Loucy (cell line): ENCODE data around the gene CABP2.

Experiments
- H2AFZ ChIP-seq: fragments of 200-600 bp; sonication (generic); 2 replicates; pipeline ENCODE4 v1.6.0; 2016; ENCODE audit warnings: antibody characterized with exemption, mild to moderate bottlenecking, low read length, moderate library complexity
- H3F3A ChIP-seq: fragments of 200-600 bp; 2 replicates; pipeline ENCODE4 v1.6.0; 2016; ENCODE audit warnings: antibody characterized with exemption, low read depth, mild to moderate bottlenecking
- H3K27me3 ChIP-seq: fragments of 200-600 bp; sonication (generic); 2 replicates; pipeline ENCODE4 v1.6.1; 2014; ENCODE audit warnings: low read length, mild to moderate bottlenecking; ENCODE audit not compliant: insufficient read depth, poor library complexity, severe bottlenecking
- H3K36me3 ChIP-seq: fragments of 200-600 bp; sonication (generic); 2 replicates; pipeline ENCODE4 v1.6.1; 2016; ENCODE audit warnings: low read length; ENCODE audit not compliant: insufficient read depth
- H3K4me1 ChIP-seq: fragments of 200-600 bp; sonication (generic); 2 replicates; pipeline ENCODE4 v1.5.1; 2014; ENCODE audit warnings: low read length, mild to moderate bottlenecking; ENCODE audit not compliant: insufficient read depth, poor library complexity, severe bottlenecking
- H3K4me2 ChIP-seq: fragments of 200-600 bp; sonication (generic); 2 replicates; pipeline ENCODE4 v1.6.0; 2014; ENCODE audit warnings: antibody characterized with exemption, low read length, low read depth, mild to moderate bottlenecking; ENCODE audit not compliant: poor library complexity, severe bottlenecking
- H3K4me3 ChIP-seq: fragments of 200-600 bp; sonication (generic); 2 replicates; pipeline ENCODE4 v1.5.1; 2014; ENCODE audit warnings: low read length, mild to moderate bottlenecking, mixed read lengths; ENCODE audit not compliant: poor library complexity, severe bottlenecking
- H3K79me2 ChIP-seq: fragments of 200-600 bp; sonication (generic); 2 replicates; pipeline ENCODE4 v1.6.1; 2014; ENCODE audit warnings: low read length; ENCODE audit not compliant: insufficient read depth
- H3K9ac ChIP-seq: fragments of 200-600 bp; sonication (generic); 2 replicates; pipeline ENCODE4 v1.6.0; 2014; ENCODE audit warnings: mild to moderate bottlenecking, low read depth, low read length, moderate library complexity; ENCODE audit not compliant: poor library complexity, severe bottlenecking
- H3K9me2 ChIP-seq: fragments of 200-600 bp; sonication (generic); replicated peaks from 2 replicates; pipeline ENCODE4 v1.6.1; 2016; ENCODE audit warnings: low read depth, low read length, mixed read lengths
- H3K9me3 ChIP-seq: fragments of 200-600 bp; sonication (generic); 2 replicates; pipeline ENCODE4 v1.6.1; 2014; ENCODE audit warnings: mild to moderate bottlenecking, antibody characterized with exemption, low read length, low read depth; ENCODE audit not compliant: insufficient read depth
- H4K20me1 ChIP-seq: fragments of 200-600 bp; sonication (generic); 2 replicates; pipeline ENCODE4 v1.6.0; 2014; ENCODE audit warnings: antibody characterized with exemption, low read length, mild to moderate bottlenecking; ENCODE audit not compliant: insufficient read depth, poor library complexity, severe bottlenecking
- EZH2phosphoT487 ChIP-seq: fragments of 200-600 bp; IDR thresholded peaks from 2 replicates; pipeline ENCODE4 v1.6.1; 2018; ENCODE audit warnings: antibody characterized with exemption, mild to moderate bottlenecking, moderate library complexity, borderline replicate concordance
- TF ChIP-seq, protein P1 (sequence below): fragments of 200-600 bp; sonication (generic); conservative IDR thresholded peaks from 2 replicates; pipeline ENCODE4 v1.5.1; 2014; ENCODE audit warnings: mild to moderate bottlenecking, antibody characterized with exemption, low read length

Gene CABP2

DNA sequence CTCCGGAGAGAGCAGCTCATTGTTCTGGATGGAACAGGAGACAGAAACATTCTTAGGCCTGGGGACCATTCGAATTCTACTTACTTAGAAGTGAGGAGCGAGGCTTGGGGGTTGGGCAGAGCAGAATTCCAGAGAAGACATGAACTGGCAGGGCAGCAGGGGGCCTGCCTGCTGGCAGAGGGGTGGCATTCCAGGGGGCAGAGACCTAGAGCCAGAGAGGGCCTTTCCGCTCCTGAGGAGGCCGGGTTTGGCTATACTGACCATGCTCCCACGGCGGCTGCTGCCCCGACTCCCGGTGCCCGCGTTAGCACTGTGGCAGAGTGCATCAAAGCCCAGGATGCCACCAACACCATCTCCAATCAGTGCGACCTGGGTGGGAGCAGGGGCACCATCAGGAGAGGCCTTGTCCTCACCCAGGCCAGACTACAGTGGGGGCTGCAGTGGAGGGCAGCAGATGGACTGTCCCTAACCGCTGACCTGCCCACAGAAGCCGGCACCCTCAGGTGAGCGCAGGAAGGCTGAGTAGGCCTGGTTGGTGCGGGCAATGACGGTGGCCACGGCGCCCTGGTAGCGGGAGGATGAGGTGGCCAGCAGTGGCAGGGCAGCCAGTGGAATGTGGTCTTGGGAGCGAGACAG is 25.5 kb downstream of the CABP2 start:
- Histone ChIP-seq H3K4me2 (no peak overlapping the region), H3K36me3 (peaks cover 4% of the 10 kb centered on the region; the same call in 1 of the 2 replicates), H2AFZ (no peak overlapping the region), H3K4me3 (no peak overlapping the region), H3K9me3 (no peaks in the 10 kb centered on the region), H3K27me3 (no peaks in the 10 kb centered on the region), H4K20me1 (no peaks in the 10 kb centered on the region), H3K4me1 (peaks cover 14% of the 10 kb centered on the region), H3K9me2 (no peaks in the 10 kb centered on the region), H3K9ac (no peak overlapping the region), H3K79me2 (peaks cover 4% of the 10 kb centered on the region; the same call in 1 of the 2 replicates), H3F3A (no peaks in the 10 kb centered on the region)
- TF ChIP-seq, protein P1, sequence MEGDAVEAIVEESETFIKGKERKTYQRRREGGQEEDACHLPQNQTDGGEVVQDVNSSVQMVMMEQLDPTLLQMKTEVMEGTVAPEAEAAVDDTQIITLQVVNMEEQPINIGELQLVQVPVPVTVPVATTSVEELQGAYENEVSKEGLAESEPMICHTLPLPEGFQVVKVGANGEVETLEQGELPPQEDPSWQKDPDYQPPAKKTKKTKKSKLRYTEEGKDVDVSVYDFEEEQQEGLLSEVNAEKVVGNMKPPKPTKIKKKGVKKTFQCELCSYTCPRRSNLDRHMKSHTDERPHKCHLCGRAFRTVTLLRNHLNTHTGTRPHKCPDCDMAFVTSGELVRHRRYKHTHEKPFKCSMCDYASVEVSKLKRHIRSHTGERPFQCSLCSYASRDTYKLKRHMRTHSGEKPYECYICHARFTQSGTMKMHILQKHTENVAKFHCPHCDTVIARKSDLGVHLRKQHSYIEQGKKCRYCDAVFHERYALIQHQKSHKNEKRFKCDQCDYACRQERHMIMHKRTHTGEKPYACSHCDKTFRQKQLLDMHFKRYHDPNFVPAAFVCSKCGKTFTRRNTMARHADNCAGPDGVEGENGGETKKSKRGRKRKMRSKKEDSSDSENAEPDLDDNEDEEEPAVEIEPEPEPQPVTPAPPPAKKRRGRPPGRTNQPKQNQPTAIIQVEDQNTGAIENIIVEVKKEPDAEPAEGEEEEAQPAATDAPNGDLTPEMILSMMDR, result no peak
- no peak for TF ChIP-seq EZH2phosphoT487

DNA sequence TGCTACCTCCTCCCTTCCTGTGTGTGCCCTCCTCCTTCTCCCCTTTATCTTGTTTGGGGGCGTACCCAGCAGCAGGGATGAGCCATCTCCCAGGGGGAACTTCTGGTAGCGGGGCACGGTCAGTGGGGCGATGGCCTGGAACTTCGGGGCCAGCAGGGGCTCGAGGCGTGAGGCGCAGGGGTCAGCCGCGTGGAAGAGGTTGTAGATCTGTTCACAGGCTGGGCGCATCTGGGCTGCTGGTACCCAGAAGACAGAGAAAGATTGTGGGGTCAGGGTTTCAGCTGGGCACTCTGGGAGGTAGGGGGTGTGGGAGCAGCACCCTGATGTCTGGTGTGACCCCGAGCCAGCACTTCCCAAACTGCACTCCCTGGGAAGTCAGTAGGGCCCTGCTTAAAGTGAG is 27.1 kb downstream of the CABP2 start:
- no peaks in the 10 kb centered on the region for H3K27me3 ChIP-seq
- H4K20me1 ChIP-seq, result no peaks in the 10 kb centered on the region
- peaks cover 12% of the 10 kb centered on the region; the same call in 1 of the 2 replicates for H3K36me3 ChIP-seq
- no peak for TF ChIP-seq EZH2phosphoT487
- TF ChIP-seq, protein P1, result no peak
- H3K9me2 ChIP-seq, result no peaks in the 10 kb centered on the region
- H3K9me3 ChIP-seq, result no peaks in the 10 kb centered on the region
- no peak overlapping the region for H3K9ac ChIP-seq
- no peaks in the 10 kb centered on the region for H3K79me2 ChIP-seq
- no peaks in the 10 kb centered on the region for H3F3A ChIP-seq
- no peak overlapping the region for H2AFZ ChIP-seq
- no peak overlapping the region for H3K4me2 ChIP-seq
- H3K4me3 ChIP-seq, result no peak overlapping the region
- peaks cover 12% of the 10 kb centered on the region for H3K4me1 ChIP-seq

DNA sequence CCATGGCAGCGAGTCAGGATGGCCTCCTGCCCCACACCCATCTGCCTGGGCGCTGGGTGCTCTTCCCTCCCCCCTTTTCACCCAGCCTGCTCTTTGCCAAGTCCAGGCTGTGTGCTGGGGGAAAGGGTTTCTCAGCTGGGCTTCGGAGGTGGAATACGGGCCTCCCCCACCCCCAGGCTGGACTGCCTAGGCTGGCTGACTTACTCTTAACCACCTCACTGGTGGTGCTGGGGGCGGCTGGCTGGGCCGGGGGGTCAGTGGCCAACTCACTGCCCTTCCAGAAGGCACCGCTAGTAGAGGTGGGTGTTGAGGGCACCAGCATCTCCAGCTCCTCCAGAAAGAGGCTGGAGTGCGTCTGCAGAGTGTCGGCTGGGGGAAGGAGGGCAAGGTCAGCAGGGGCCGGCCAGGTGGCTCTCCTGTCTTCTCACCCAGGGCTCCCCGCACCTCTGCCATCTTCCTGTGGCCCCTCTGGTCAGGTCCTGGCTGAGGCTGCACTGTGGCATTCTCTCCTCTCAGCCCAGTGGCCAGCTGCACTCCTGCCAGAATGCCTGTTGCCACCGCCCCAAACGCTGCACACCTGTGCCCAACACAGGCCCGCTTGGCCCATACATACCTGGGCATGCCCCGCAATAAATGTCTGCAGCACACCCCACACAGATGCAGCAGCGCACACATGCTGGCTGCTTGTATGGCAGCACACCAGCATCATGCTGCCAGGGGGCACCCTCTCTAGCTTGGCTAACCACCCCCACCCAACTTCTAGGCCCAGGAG is 27.8 kb downstream of the CABP2 start:
- Histone ChIP-seq H3K27me3 (no peaks in the 10 kb centered on the region), H3K36me3 (peaks cover 18% of the 10 kb centered on the region; the same call in 1 of the 2 replicates), H2AFZ (no peak overlapping the region), H3K4me1 (peaks cover 5% of the 10 kb centered on the region), H3K9me2 (no peaks in the 10 kb centered on the region), H3K4me2 (no peak overlapping the region), H3K4me3 (no peak overlapping the region), H3K9me3 (no peaks in the 10 kb centered on the region), H3K79me2 (no peaks in the 10 kb centered on the region), H3K9ac (no peak overlapping the region), H3F3A (no peaks in the 10 kb centered on the region), H4K20me1 (no peaks in the 10 kb centered on the region)
- no peak for TF ChIP-seq EZH2phosphoT487
- TF ChIP-seq, protein P1, result no peak
